Cortex of kidney (tissue), 1 donor: ENCODE data around the gene EPHA3.

Source experiments
- DNase-seq: peaks from one replicate; lab custom pipeline; 2025; lab: John Stamatoyannopoulos, UW

Gene EPHA3

DNA sequence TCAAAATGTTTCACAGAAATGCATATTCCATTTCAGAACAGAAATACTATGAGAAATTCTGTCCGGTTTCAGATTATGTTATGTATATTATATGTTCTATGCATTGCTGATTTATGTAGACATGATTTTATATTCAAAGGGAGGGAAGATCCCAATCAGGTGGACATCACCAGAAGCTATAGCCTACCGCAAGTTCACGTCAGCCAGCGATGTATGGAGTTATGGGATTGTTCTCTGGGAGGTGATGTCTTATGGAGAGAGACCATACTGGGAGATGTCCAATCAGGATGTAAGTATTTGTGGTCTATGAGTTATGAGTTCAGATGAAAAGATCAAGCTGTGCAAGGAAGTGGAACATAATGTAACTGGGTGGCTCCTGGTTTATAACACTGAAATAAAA, 341.7 kb downstream of the EPHA3 start:
- DNase-seq: no peak

DNA sequence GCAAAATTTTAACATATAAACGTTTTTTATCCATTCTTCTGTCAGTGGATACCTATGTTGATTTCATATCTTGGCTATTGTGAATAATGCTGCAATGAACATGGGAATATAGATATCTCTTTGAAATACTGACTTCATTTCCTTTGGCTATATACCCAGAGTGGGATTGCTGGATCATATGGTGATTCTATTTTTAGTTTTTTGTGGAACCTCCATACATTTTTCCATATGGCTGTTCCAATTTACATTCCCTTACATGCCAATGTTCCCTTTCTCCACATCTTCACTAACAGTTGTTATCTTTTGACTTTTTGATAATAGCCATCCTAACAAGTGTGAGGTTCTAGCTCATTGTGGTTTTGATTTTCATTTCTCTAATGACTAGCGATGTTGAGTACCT, 344.6 kb downstream of the EPHA3 start:
- no peak for DNase-seq

DNA sequence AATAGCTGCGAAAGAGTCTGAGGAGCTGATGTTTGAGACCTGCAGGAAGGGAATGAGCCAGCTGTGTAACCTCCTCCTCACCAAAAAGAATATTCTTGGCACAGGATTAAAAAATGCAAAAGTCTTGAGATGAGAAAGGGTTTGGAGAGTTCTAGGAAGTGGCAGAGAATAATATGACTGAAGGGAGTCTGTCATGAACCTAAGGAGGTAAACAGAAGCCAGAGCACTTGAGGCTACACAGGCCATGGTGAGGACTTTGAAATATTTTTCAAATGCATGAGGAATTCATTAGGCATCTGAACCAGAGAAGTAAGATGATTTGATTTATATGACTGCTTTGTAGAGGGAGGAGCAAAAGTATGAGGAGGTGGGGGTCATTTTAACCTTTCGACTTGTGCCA, 347.8 kb downstream of the EPHA3 start:
- no peak for DNase-seq

GRCh38 chr3:89467898-89468363, 360.5 kb downstream of the EPHA3 start:
- DNase-seq: no peak

- no peak for DNase-seq
These were observed 364.7 kb downstream of the EPHA3 start for GRCh38 chr3:89472101-89472500.

DNA sequence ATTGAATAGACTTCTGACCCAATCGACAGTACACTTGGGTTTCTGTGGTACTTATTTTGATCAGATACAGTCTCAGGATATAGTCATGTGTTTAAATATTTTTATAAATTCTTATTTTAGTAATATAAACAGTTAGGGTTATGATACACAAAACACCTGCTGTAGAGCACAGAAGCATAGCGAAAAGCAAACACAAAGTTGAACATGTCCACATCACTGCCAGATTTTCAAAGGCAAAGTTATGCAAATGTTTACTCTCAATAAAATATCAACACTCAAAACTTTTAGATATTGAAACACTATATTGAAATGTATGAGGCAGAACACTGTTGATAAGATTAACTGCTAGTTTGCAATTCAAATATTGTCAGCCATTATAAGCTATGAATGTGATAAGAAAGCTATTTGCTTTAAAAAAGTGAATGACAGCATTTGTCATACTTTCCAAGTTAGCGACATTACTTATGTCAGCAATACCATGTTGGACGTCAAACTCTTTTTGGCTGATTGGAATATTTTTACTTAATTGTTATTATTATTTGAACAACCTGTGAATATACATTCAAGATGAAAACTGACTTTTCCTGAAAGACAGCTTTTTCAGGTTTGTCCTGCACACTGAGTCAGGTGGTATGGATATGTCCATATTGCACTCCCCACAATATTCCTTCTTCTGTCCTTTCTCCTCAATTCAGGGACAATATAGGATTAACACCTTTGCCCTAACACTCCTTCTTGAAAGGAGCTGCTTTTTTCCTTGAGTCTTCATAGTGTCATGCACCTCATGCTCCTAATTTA, 367.1 kb downstream of the EPHA3 start:
- DNase-seq: no peak

DNA sequence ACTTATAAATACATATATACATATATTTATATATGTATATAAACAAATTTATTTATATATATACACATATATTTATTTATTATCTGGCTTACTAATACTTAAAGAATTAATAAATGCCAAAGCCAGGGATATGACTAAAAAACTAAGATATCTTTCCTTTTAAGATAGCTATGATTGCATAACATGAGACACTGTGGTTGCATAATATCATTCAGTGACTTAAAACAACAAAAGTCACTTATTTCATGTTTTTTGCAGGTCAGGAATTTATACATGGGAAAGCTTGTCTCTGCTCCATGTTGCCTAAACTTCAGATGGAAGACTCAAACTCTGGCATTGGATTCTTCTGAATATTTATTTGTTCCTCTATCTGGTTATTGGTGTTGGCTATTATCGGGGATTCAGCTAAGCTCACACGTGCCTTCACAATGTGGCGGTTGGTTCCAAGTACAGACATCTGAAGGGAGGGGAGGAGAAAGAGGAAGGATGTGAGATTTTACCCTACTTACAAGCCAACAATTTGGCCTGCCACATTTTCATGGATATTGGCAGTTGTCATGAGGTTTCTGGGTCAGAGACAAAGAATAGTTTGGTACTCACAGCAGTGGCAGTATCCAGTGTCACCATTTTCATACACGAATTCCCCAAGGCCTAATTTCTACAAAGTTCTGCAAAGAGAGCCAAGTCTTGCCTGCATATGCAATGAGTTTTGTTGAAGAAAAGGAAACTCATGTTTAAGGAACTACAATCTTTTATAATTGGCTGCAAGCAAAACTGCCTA, 381.6 kb downstream of the EPHA3 start:
- DNase-seq: no peak

DNA sequence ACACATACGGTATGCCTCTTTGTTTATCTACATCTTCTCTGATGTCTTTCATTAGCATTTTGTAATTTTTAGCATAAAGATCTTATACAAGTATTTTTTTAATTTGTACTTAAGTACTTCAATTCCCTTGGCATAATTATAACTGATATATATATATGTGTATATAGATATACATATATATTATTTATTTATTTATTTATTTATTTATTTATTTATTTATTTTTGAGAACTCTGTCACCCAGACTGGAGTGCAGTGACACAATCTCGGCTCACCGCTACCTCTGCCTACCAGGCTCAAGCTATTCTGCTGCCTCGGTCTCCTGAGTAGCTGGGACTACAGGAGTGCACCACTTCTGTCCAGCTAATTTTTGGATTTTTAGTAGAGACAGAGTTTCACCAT, 382.7 kb downstream of the EPHA3 start:
- DNase-seq: no peak

DNA sequence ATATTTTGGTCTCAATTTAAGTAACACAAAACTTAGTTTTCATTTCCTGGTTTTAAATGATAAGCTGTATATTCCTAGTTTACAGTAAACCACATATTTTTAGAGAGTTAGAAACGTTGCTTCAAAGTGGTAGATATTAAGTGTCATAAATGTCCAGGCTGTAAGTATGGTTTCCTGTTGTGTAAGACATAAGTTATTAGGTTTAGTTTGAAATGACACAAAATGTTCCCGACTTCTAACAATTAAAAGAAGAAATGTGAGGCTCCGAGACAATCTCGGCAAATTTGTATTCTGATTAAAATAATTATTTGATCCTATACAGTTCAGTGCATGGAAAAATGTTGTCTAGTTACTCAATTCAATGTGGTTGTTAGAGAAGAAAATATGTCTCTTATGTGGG, 387.3 kb downstream of the EPHA3 start:
- no peak for DNase-seq

GRCh38 chr3:89503891-89504391, 396.5 kb downstream of the EPHA3 start:
- no peak for DNase-seq

DNA sequence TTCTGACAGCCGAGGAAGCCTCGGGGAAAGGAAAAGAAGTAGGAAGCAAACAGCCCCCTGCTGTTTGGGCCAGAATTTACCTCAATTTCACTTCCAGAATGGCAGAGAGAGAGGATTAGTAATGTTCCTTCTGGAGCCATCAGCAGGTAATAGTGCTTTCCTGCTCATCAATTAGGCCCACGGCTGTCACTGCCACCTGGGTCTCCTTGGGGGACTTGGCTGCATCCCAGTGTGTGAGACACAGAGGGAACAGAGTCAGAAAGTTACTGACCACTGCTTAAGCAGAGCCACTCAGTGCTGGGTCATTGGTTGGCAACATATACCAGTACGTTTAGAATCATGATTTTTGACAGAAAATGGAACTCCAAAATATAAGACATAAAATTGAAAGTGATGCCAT, 397.0 kb downstream of the EPHA3 start:
- DNase-seq: no peak

GRCh38 chr3:89506462-89507103, 399.2 kb downstream of the EPHA3 start:
- DNase-seq: no peak

- no peak for DNase-seq
These were observed 413.9 kb downstream of the EPHA3 start for GRCh38 chr3:89521328-89521727.

GRCh38 chr3:89522155-89522554, 414.7 kb downstream of the EPHA3 start:
- no peak for DNase-seq

DNA sequence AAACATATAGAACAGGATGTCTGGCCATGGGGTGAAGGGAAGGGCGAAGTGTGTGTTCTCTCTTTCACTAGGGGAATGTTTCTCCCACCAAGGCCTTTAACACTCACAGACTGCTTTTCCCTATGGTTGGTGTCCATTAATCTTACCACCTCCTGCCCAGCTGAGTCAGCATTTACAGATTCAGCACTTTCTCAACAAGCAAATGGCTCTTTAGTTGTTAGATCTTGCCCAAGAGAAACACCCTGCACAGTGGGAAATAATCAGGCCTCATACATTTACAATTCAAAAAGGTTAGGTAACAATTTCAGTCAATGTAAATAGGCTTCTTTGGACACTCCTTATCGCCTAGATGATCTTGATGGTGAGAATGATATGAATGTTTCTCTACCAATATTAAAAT, 418.2 kb downstream of the EPHA3 start:
- no peak for DNase-seq

GRCh38 chr3:89527736-89528305, 420.4 kb downstream of the EPHA3 start:
- no peak for DNase-seq
